AG09309 (cell line): ENCODE results near the gene SRD5A1.

Experiments
- DNase-seq: peaks from one replicate; pipeline ENCODE4 v3.0.0-alpha.2; 2010; ENCODE audit warnings: low read depth
- H3K4me3 ChIP-seq: 2 replicates; pipeline ENCODE4 v1.5.1; 2011; ENCODE audit warnings: mild to moderate bottlenecking, low read depth, low read length, moderate library complexity; ENCODE audit not compliant: control insufficient read depth
- CTCF ChIP-seq: IDR thresholded peaks from 2 replicates; pipeline ENCODE4 v1.5.1; 2011; ENCODE audit warnings: mild to moderate bottlenecking, low read depth, low read length, inconsistent platforms; ENCODE audit not compliant: insufficient read depth, control insufficient read depth; ENCODE audit errors: missing control alignments

The SRD5A1 gene

GRCh38 chr5:6711409-6712141, 78.3 kb downstream of the SRD5A1 start:
- no peak for DNase-seq
- peak; percentile 19 for TF ChIP-seq CTCF
- peak overlapping the region; percentile 66 for H3K4me3 ChIP-seq

DNA sequence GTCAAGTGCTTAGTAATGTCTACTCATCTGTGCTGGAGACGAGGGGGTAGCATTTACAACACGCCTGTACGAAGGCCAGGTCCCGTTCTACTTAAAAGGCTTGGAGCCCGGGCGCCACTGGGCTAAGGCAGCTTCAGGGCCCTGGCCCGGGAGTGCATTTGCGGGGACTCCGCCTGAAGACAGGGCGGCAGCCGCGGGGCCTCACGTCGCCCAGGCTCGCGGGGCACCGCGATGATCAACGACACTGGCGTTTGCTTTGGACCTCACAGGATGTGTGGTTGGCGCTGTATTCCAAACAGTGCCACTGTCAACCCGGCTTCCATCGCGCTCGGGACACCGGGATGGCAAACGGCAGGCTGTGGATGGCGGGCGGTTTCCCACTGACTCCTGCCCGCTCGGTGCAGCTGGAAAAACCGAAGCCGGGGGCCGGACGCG, 78.9 kb downstream of the SRD5A1 start:
- peak overlapping the region; percentile 66 for H3K4me3 ChIP-seq
- peak; percentile 8 for TF ChIP-seq CTCF
- DNase-seq, result no peak

DNA sequence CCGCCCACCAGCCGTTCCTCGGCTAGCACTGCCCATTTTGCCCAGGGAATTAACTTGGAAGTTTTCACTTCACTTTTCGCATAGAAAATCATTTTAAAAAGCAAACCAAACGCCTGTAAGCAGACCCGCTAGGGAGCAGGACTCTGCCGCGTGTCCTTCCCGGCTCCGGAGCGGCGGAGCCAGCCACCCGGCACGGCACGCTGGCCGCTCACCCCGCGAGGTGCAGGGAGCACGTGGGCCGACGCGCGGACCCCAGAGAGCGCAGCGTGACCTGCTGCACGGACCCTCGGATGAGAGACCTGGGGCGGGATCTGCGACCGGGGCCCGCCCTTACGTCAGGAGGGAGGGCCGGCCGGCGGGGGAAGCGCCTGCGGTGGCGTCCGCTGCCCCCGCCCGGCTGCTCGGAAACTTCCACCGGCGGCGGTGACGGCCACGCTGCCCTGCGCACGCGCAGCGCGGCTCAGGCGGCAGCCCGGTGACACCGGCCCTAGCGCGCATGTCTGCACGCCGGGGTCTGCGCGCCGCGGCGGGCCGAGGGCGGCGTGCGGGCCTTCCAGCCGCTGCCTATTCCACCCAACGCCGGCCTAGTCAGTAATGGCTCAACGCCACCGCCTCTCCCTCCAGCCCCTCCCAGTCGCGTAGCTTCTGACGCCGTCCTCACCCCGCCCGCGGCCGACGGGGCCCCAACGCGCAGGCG, 79.5 kb downstream of the SRD5A1 start:
- no peak for TF ChIP-seq CTCF
- DNase-seq, result peak; percentile 79
- H3K4me3 ChIP-seq, result peak overlapping the region; percentile 66

DNA sequence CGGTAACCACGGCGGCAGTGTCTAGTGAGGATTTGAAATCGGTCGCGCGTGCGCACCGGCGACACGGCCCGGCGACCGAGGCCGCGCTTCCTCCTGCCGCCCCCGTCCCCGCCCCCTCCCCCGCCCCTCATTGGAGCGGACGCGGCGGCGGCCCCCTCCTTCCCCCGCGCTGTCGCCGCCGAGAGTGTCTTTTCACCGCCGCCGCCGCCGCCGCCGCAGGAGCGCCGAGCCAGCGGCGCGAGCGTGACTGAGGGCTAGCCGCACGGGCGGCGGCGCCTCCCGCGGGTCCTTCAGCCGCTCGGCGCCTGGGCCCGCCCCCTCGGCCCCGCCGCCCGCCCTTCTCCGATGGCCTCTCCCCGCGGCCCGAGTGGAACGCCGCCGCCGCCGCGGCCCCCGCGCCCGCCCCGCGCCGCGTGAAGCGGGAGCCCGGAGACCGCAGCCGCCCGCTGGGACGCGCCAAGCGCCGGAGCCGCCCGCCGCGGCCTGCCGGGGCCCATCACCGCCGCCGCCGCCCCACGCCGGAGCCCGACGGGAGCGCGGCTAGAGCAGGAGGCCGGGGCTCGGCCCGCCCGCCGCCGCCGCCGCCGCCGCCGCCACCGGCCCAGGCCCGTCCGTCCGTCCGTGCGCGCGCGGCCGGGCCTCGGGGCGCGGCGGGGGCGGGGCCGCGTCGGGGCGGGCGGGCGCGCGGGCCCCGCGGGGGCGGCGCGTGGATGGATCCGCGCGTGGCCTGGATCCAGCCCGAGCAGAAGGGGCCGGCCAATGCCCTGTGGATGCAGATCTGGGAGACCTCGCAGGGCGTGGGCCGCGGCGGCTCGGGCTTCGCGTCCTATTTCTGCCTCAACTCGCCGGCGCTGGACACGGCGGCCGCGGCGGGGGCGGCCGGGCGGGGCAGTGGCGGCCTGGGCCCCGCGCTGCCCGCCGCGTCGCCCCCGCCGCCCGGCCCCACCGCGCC, 80.3 kb downstream of the SRD5A1 start, which contains the start of gene TENT4A:
Gene TENT4A (plus strand): TSS at position 159 of the 952 bp plus-strand sequence. CDS start 552 bp downstream, at position 711.
- TF ChIP-seq CTCF, result no peak
- no peak for DNase-seq
- H3K4me3 ChIP-seq, result peak within 1 kb of the TSS; percentile 66

DNA sequence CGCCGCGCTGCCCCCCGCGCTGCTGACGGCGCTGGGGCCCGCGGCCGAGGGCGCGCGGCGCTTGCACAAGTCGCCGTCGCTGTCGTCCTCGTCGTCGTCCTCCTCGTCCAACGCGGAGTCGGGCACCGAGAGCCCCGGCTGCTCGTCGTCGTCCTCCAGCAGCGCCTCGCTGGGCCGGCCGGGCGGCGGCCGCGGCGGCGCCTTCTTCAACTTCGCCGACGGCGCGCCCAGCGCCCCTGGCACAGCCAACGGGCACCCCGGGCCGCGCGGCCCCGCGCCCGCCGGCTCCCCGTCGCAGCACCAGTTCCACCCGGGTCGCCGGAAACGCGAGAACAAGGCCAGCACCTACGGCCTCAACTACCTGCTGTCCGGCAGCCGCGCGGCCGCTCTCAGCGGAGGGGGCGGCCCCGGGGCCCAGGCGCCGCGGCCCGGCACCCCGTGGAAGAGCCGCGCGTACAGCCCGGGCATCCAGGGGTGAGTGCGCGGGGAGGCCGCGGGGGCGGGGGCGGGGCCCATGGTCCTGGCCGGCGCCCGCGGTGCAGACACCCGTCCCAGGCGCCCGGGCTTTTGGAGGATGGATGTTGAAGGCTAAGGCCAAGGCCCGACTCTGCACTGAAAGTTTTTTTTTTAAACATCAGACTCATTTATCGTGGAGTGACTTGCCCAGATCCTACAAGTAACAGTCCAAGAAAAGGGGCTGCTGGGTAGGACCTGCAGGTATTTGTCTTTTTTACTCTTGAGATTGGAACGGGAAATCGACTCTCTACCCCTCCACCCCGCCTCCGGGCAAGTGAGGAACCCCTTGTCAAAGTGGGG, 81.2 kb downstream of the SRD5A1 start:
- H3K4me3 ChIP-seq, result peak overlapping the region; percentile 51
- DNase-seq, result no peak
- TF ChIP-seq CTCF, result no peak
